ENCODE measurements around the gene LRP5.
A peak's percentile ranks its signal among the peaks of the same experiment; 100 is the strongest.
"Not testable (repeated sequence)": the region's sequence is repeated elsewhere in the genome, so short reads cannot be mapped to it uniquely, and the experiment has no call there.

Gene LRP5

GRCh38 chr11:68424981-68425865, 112.8 kb downstream of the LRP5 start:
- no peak for DNase-seq

- DNase-seq = no peak
These were observed 113.5 kb downstream of the LRP5 start for GRCh38 chr11:68425866-68426380.

- DNase-seq = no peak
These were observed 117.3 kb downstream of the LRP5 start for GRCh38 chr11:68429661-68430060.

- DNase-seq = no peak
These were observed 118.0 kb downstream of the LRP5 start for GRCh38 chr11:68430384-68430783.

- no peak for DNase-seq
These were observed 118.4 kb downstream of the LRP5 start for GRCh38 chr11:68430801-68431200.

GRCh38 chr11:68431984-68432645, 119.7 kb downstream of the LRP5 start:
- DNase-seq = no peak

- DNase-seq = no peak
These were observed 120.5 kb downstream of the LRP5 start for GRCh38 chr11:68432874-68433273.

GRCh38 chr11:68433541-68433940, 121.2 kb downstream of the LRP5 start:
- no peak for DNase-seq

GRCh38 chr11:68434159-68434558, 121.8 kb downstream of the LRP5 start:
- not testable (repeated sequence) for DNase-seq

- DNase-seq = no peak
These were observed 123.9 kb downstream of the LRP5 start for GRCh38 chr11:68436162-68436888.

- DNase-seq = no peak
These were observed 124.9 kb downstream of the LRP5 start for GRCh38 chr11:68436985-68437926.

GRCh38 chr11:68437927-68438657, 125.7 kb downstream of the LRP5 start:
- no peak for DNase-seq

- DNase-seq = no peak
These were observed 126.4 kb downstream of the LRP5 start for GRCh38 chr11:68438658-68439259.

- no peak for DNase-seq
These were observed 127.1 kb downstream of the LRP5 start for GRCh38 chr11:68439355-68440065.

- peak; percentile 19 for DNase-seq
These were observed 127.8 kb downstream of the LRP5 start for GRCh38 chr11:68440224-68440623.

GRCh38 chr11:68441466-68442230, 129.3 kb downstream of the LRP5 start:
- DNase-seq = peak; percentile 88

GRCh38 chr11:68442433-68442832, 130.0 kb downstream of the LRP5 start:
- peak; percentile 8 for DNase-seq

- no peak for DNase-seq
These were observed 132.2 kb downstream of the LRP5 start for GRCh38 chr11:68444566-68444965.

GRCh38 chr11:68445531-68446035, 133.2 kb downstream of the LRP5 start:
- DNase-seq = no peak
